HepG2 (cell line): ENCODE measurements around the gene DNPH1. TPM values are rescaled to one million over a fixed set of nuclear protein-coding genes. Genes with fewer than 3 reads are reported as not detected.

Experiments
- ATF5 ChIP-seq: sonication (generic); formaldehyde crosslinking; IDR thresholded peaks from 2 replicates; pipeline ENCODE4 v1.4.0; 2020; ENCODE audit warnings: mild to moderate bottlenecking, low read depth, missing genetic modification reagents
- BATF2 ChIP-seq: sonication (generic); formaldehyde crosslinking; IDR thresholded peaks from 2 replicates; pipeline ENCODE4 v1.8.0; 2022; ENCODE audit warnings: mild to moderate bottlenecking, missing genetic modification reagents, moderate library complexity
- BRF2 ChIP-seq: sonication (generic); formaldehyde crosslinking; IDR thresholded peaks from 2 replicates; pipeline ENCODE4 v1.8.1; 2022; ENCODE audit warnings: mild to moderate bottlenecking, missing genetic modification reagents
- CSRNP1 ChIP-seq: sonication (generic); formaldehyde crosslinking; IDR thresholded peaks from 2 replicates; pipeline ENCODE4 v1.8.1; 2023; ENCODE audit warnings: mild to moderate bottlenecking, missing genetic modification reagents
- GZF1 ChIP-seq: sonication (generic); formaldehyde crosslinking; IDR thresholded peaks from 2 replicates; pipeline ENCODE4 v1.5.1; 2020; ENCODE audit warnings: mild to moderate bottlenecking, missing genetic modification reagents
- HNF4A ChIP-seq: sonication (generic); formaldehyde crosslinking; IDR thresholded peaks from 2 replicates; pipeline ENCODE4 v1.4.0; 2020; ENCODE audit warnings: missing genetic modification reagents
- MAFK ChIP-seq, 2 experiments: IDR thresholded peaks in 1 of 2; conservative IDR thresholded peaks in 1 of 2; 2 replicates each; pipeline ENCODE4 v1.6.1; 2011; ENCODE audit warnings: improper control_type of control experiment in 2 of 2, low read length in 2 of 2
- NR2F2 ChIP-seq: IDR thresholded peaks from 2 replicates; pipeline ENCODE4 v1.6.1; 2012; ENCODE audit warnings: low read depth, inconsistent platforms, borderline replicate concordance
- PHF5A ChIP-seq: IDR thresholded peaks from one replicate; pipeline ENCODE4 v1.6.1; 2018; ENCODE audit warnings: low read depth, missing genetic modification reagents; ENCODE audit not compliant: unreplicated experiment
- RXRA ChIP-seq: sonication (generic); formaldehyde crosslinking; IDR thresholded peaks from 2 replicates; pipeline ENCODE4 v1.5.1; 2020; ENCODE audit warnings: missing genetic modification reagents
- SMARCC2 ChIP-seq: fragments of 450-650 bp; IDR thresholded peaks from 2 replicates; pipeline ENCODE4 v1.6.1; 2017; ENCODE audit warnings: antibody characterized with exemption, mild to moderate bottlenecking
- TBP ChIP-seq: sonication (generic); formaldehyde crosslinking; IDR thresholded peaks from 2 replicates; pipeline ENCODE4 v1.5.0; 2020; ENCODE audit warnings: missing genetic modification reagents
- TEF ChIP-seq: sonication (generic); formaldehyde crosslinking; IDR thresholded peaks from 2 replicates; pipeline ENCODE4 v1.5.0; 2020; ENCODE audit warnings: missing genetic modification reagents
- ZBED4 ChIP-seq: sonication (generic); formaldehyde crosslinking; IDR thresholded peaks from 2 replicates; pipeline ENCODE4 v1.4.0; 2020; ENCODE audit warnings: missing genetic modification reagents, borderline replicate concordance
- ZNF17 ChIP-seq: sonication (generic); formaldehyde crosslinking; IDR thresholded peaks from 2 replicates; pipeline ENCODE4 v1.5.0; 2020; ENCODE audit warnings: mild to moderate bottlenecking, missing genetic modification reagents
- ZNF292 ChIP-seq: sonication (generic); formaldehyde crosslinking; IDR thresholded peaks from 2 replicates; pipeline ENCODE4 v1.8.1; 2022; ENCODE audit warnings: mild to moderate bottlenecking, low read depth, missing genetic modification reagents, borderline replicate concordance
- ZNF558 ChIP-seq: sonication (generic); formaldehyde crosslinking; IDR thresholded peaks from 2 replicates; pipeline ENCODE4 v1.9.0; 2022; ENCODE audit warnings: mild to moderate bottlenecking, missing genetic modification reagents, borderline replicate concordance
- ZNF660 ChIP-seq: sonication (generic); formaldehyde crosslinking; IDR thresholded peaks from 2 replicates; pipeline ENCODE4 v1.5.1; 2020; ENCODE audit warnings: mild to moderate bottlenecking, low read depth, missing genetic modification reagents, borderline replicate concordance
- ZNF839 ChIP-seq: sonication (generic); formaldehyde crosslinking; IDR thresholded peaks from 2 replicates; pipeline ENCODE4 v1.4.0; 2020; ENCODE audit warnings: missing genetic modification reagents, mild to moderate bottlenecking, borderline replicate concordance
- polyA plus RNA-seq, 8 experiments: library from polyadenylated mRNA; depleted of rRNA in 3 of 8; stranded (reverse) in 7 of 8; unstranded in 1 of 8; fragments of >200 nt; fragmentation: Illumina TruSeq in 4 of 8; extraction: Trizol in 4 of 8; gene quantifications; 2 replicates each; pipeline versions ENCODE4 v1.2.1 to v1.2.3, GENCODE V29; 2011 to 2016; ENCODE audit warnings: low read depth in 4 of 8, missing spikeins in 1 of 8, mixed read lengths in 1 of 8; ENCODE audit not compliant: insufficient read depth in 1 of 8
- total RNA-seq, 5 experiments: library from RNA; depleted of rRNA; stranded (reverse); fragments of >200 nt; fragmentation: Illumina TruSeq; extraction: Trizol; gene quantifications; 2 replicates each; pipeline ENCODE4 v1.2.3, GENCODE V29; 2016; ENCODE audit warnings: low read depth in 1 of 5

Gene DNPH1
- total and polyA plus RNA-seq, 2 of the 13 experiments (the other 11 are each of a cell fraction or from before 2014, with no cell fraction given), result 56.5 to 75.1 TPM

GRCh38 chr6:43181942-43182860 is 47.1 kb downstream of the DNPH1 start, which contains the start of gene CUL9 (continued):
- TF ChIP-seq HNF4A (CRISPR knock-in tag) (peak; percentile 24), SMARCC2 (no peak), CSRNP1 (CRISPR knock-in tag) (peak; percentile 83; the same call in 1 of the 2 replicates), ZBED4 (CRISPR knock-in tag) (peak; percentile 90), PHF5A (CRISPR knock-in tag) (no peak), ATF5 (CRISPR knock-in tag) (no peak), ZNF839 (CRISPR knock-in tag) (no peak; the same call in 1 of the 2 replicates), RXRA (CRISPR knock-in tag) (peak; percentile 94), ZNF660 (no peak), ZNF292 (CRISPR knock-in tag) (0 out of 2 replicates have a peak, but pooled peaks have one; percentile 44), TEF (no peak), ZNF558 (peak; percentile 70; the same call in 1 of the 2 replicates), NR2F2 (peak; percentile 9; the same call in 1 of the 2 replicates), GZF1 (peak; percentile 63; the same call in 1 of the 2 replicates), MAFK (conservative IDR thresholded peaks at IDR 0.05 in 1 of 2, IDR thresholded peaks at IDR 0.05 in 1 of 2; ENCODE audit: low read length in 2 of 2) (no peak), BRF2 (CRISPR knock-in tag) (peak; percentile 15; the same call in 1 of the 2 replicates), ZNF17 (CRISPR knock-in tag) (no peak), TBP (CRISPR knock-in tag) (no peak), BATF2 (CRISPR knock-in tag) (no peak)
